Fibroblast of skin of left biceps (primary cell): Measurements from ENCODE around the gene ZNF470.
A peak's percentile ranks its signal among the peaks of the same experiment; 100 is the strongest.

Experiments used
- DNase-seq, 2 experiments: peaks; one replicate each; pipeline ENCODE4 v3.0.0-alpha.2; 2013; ENCODE audit warnings: low read depth in 2 of 2

ZNF470 gene

GRCh38 chr19:56567274-56568120 is at the start of gene ZNF470:
Gene ZNF470, plus strand, starts transcription at chr19:56567468. Its CDS starts 2,844 bp downstream, at chr19:56570312.
- DNase-seq, result peak; percentile 71

DNA sequence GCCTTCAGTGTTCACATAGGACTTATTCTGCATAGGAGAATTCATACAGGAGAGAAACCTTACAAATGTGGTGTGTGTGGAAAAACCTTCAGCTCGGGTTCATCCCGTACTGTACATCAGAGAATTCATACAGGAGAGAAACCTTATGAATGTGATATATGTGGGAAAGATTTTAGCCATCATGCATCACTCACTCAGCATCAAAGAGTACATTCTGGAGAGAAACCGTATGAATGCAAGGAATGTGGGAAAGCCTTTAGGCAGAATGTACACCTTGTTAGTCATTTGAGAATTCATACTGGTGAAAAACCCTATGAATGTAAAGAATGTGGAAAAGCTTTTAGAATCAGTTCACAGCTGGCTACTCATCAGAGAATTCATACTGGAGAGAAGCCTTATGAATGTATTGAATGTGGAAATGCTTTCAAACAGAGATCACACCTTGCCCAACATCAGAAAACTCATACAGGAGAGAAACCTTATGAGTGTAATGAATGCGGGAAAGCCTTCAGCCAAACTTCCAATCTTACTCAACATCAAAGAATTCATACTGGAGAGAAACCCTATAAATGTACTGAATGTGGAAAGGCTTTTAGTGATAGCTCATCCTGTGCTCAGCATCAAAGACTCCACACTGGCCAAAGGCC is 41.9 kb upstream of the ZNF470 start:
- no peak for DNase-seq

DNA sequence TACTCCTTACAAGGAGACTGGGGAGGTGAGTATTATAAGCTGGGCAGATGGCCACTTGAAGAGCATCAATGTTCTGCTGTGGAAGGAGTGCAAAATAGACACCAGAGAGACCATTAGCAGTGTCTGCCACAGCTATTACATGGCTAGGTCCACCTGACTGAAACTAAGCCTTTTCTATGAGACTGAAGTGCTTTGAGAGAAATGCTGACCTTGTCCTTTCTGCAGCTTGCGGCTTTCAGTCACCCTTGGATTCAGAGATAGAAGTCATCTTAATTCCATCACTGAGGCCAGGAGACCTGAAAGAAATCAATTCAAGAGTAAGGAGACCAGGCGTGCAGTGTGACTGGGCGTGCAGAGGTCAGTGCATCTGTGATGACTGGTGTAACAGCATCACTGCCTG is 29.8 kb upstream of the ZNF470 start:
- no peak for DNase-seq

DNA sequence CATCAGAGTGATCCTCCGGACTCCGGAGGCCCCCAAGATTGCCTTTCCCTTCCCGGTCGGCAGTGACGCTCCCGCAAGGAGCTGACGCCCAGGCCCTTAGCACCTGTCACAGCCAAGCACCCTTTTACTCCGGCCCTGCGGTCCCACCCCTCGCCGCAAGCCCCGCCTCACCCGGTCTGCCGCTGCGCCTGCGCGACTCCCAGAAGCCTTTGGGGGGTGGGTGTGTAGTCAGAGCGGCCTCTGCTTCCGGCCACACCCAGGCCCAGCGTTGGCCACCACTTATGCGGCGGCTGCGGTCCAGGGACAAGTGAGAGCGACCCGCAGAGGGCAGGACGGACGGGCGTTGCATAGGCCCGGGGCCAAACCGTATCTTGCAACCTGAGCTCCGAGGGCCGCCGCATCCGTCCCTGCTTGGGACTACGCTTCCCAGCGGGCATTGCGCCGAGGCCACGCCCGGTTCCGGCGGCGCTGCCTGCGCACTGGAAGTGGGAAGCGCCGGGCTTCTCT is 29.0 kb upstream of the ZNF470 start:
- DNase-seq, result peak; percentile 63

GRCh38 chr19:56538761-56539263 is 28.5 kb upstream of the ZNF470 start, which contains the start of gene ZFP28:
Gene ZFP28, plus strand, starts transcription at chr19:56538948. Its CDS starts 71 bp downstream, at chr19:56539019.
- peak in 1 of 2 experiments; percentile 9 for DNase-seq

- DNase-seq, result no peak
Observed at GRCh38 chr19:56543776-56544175, 23.5 kb upstream of the ZNF470 start.

DNA sequence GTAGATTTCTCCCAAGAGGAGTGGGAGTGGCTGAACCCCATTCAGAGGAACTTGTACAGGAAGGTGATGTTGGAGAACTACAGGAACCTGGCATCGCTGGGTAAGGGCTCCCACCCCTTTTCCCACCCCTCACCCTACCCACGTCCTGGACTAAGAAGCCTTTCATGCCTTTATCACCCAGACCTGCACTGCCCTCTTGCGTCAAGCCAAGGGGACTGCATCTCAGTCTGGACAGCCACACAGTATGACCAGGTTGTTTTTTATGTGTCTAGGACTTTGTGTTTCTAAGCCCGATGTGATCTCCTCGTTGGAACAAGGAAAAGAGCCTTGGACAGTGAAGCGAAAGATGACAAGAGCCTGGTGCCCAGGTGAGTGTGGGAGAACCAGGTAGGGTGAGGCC is 19.7 kb upstream of the ZNF470 start:
- DNase-seq, result no peak

DNA sequence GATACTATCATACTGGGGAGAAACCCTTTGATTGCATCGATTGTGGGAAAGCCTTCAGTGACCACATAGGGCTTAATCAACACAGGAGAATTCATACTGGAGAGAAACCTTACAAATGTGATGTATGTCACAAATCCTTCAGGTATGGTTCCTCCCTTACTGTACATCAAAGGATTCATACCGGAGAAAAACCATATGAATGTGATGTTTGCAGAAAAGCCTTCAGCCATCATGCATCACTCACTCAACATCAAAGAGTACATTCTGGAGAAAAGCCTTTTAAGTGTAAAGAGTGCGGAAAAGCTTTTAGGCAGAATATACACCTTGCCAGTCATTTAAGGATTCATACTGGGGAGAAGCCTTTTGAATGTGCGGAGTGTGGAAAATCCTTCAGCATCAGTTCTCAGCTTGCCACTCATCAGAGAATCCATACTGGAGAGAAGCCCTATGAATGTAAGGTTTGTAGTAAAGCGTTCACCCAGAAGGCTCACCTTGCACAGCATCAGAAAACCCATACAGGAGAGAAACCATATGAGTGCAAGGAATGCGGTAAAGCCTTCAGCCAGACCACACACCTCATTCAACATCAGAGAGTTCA is 12.9 kb upstream of the ZNF470 start:
- DNase-seq, result no peak

GRCh38 chr19:56562766-56563165 is 4.5 kb upstream of the ZNF470 start:
- DNase-seq, result no peak

DNA sequence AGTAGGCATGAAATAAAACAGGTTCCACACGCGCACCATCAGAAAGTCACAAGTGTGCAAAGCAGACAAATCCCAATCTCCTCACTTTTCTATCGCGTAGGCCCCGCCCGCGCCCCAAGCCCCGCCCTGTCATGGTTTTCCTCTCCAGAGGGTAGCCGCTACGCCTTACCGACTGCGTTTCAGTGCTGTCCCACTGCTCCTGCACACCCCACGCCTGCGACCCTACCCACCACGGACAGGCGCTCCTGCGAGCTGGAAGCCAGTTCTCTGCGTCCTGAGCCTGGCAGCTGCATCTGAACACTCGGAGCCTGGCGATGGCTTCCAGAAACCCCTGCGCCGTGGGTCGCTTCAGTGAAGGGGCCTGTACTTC is 379 bp upstream of the ZNF470 start:
- DNase-seq, result peak; percentile 0 to 5

- no peak for DNase-seq
Observed at GRCh38 chr19:56572589-56572988, 5.3 kb downstream of the ZNF470 start.

GRCh38 chr19:56573914-56574313 is 6.6 kb downstream of the ZNF470 start:
- no peak for DNase-seq

DNA sequence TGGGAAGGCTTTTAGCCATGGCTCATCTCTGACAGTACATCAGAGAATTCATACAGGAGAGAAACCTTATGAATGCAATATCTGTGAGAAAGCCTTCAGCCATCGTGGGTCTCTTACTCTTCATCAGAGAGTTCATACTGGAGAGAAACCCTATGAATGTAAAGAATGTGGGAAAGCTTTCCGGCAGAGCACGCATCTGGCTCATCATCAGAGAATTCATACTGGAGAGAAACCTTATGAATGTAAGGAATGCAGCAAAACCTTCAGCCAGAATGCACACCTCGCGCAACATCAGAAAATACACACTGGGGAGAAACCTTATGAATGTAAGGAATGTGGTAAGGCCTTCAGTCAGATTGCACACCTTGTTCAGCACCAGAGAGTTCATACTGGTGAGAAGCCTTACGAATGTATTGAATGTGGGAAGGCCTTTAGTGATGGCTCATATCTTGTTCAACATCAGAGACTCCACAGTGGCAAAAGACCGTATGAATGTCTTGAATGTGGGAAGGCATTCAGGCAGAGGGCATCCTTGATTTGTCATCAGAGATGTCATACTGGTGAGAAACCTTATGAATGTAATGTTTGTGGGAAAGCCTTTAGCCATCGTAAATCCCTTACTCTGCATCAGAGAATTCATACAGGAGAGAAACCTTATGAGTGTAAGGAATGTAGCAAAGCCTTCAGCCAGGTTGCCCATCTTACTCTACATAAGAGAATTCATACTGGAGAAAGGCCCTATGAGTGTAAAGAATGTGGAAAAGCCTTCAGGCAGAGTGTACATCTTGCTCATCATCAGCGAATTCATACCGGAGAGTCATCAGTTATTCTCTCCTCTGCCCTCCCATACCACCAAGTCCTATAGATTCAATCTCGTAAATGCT is 10.7 kb downstream of the ZNF470 start:
- DNase-seq, result no peak

DNA sequence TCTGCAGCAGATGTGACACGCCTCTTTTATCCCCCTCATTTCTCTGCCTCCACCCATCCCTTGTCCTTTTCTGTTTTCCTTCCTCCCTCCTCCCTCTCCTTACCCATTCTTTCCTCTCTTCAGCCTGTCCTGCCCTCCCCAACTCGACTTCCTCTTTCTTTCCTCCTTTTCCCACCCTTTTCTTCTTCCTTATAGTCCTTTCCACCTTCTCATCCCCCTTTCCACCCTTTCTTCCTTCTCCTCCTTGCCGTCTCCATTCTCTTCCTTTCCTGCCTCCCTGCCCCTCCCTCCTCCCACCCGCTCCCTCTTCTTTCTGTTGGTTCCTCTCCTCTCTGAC is 27.1 kb downstream of the ZNF470 start:
- no peak for DNase-seq

DNA sequence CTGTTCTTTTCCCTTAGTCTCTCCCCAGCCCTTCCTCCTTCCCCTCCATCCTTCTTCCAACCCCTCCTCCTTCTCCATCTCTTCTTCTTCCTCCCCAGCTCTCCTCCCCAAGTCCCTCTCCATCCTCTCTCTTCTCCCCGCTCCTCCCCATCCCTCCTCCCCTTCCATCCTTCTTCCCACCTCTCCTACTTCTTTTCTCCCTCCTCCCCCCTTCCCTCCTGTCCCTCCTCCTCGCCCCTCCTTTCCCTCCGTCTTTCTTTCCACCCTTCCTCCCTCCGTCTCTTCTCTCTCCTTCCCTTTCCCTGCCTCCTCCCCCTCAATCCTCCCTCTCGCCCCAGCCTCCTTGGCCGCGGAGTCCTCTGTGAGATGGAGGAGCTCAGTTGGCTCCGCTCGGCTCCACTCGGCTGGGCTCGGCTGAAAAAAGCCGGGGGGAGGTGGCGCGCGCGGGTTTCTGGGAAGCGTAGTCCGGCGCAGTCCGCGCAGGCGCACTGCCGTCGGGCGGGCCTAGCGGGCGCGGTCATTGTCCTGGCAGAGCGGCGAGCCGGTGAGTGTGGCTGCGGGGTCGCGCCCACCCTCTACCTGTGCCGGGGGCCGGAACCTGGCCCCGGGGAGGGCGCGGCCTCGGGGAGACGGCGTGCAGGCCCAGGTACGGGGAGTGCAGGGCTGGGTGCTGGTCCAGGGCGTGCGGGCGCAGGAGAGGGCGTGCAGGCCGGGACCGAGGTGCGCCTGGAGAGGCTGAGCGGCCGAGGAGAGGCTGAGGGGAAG is 27.7 kb downstream of the ZNF470 start, which contains the start of gene ZNF71:
Gene ZNF71, plus strand, starts transcription at position 520 of the 765 bp plus-strand sequence. CDS start 6,257 bp downstream, outside the sequence.
- peak; percentile 66 to 70 for DNase-seq

- no peak for DNase-seq
Observed at GRCh38 chr19:56595548-56595899, 28.3 kb downstream of the ZNF470 start.

- DNase-seq, result no peak
Observed at GRCh38 chr19:56596676-56597075, 29.4 kb downstream of the ZNF470 start.

DNA sequence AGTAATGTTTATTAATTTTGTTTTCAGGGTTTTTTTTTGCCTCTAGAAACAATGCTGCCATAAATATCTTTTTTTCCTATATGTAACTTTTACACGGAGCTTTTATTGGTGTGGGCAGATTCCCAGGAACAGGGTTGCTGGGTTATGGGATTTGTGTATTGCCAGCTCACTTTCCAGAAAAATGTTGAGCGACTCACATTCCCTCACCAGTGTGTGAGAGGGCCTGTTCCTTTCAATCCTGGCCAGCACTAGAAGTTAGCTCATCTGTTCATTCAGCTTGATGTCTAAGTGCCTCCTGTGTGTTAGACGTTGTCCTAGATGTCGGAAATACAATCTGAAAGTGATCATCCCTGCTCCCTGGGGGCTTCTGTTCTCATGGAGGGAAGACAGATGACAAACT is 30.4 kb downstream of the ZNF470 start:
- no peak for DNase-seq

GRCh38 chr19:56601375-56601774 is 34.1 kb downstream of the ZNF470 start:
- DNase-seq, result no peak

GRCh38 chr19:56603829-56604228 is 36.6 kb downstream of the ZNF470 start:
- no peak for DNase-seq
